Mesodermal cell (in vitro differentiated cells): ENCODE results near the gene PGM1.
A peak's percentile ranks its signal among the peaks of the same experiment; 100 is the strongest.

Experiments
- H3K27ac ChIP-seq: 2 replicates; pipeline ENCODE4 v1.7.0; 2013; ENCODE audit warnings: mild to moderate bottlenecking, low read depth, low read length, moderate library complexity; ENCODE audit not compliant: severe bottlenecking
- H3K36me3 ChIP-seq: 2 replicates; pipeline ENCODE4 v1.7.1; 2013; ENCODE audit warnings: mild to moderate bottlenecking, low read length, moderate library complexity; ENCODE audit not compliant: control insufficient read depth, insufficient read depth
- H3K4me1 ChIP-seq: one replicate; pipeline ENCODE4 v1.7.1; 2013; ENCODE audit warnings: mild to moderate bottlenecking, low read length; ENCODE audit not compliant: insufficient read depth, control insufficient read depth, poor library complexity, severe bottlenecking
- H3K4me3 ChIP-seq: 2 replicates; pipeline ENCODE4 v1.7.0; 2013; ENCODE audit warnings: low read length, control low read depth, mild to moderate bottlenecking; ENCODE audit not compliant: insufficient read depth, poor library complexity, severe bottlenecking; ENCODE audit errors: extremely low read depth
- H3K9me3 ChIP-seq: 2 replicates; pipeline ENCODE4 v1.7.1; 2013; ENCODE audit warnings: mild to moderate bottlenecking, low read length, moderate library complexity; ENCODE audit not compliant: control insufficient read depth
- WGBS, 2 experiments: methylation state at CpG; one replicate each; pipeline ENCODE4 v1.1.5; 2013; ENCODE audit warnings: missing lambda C conversion rate in 2 of 2; ENCODE audit not compliant: insufficient coverage in 2 of 2; 5-methylcytosine and 5-hydroxymethylcytosine counted together

Gene PGM1

GRCh38 chr1:63674865-63675419, 81.7 kb downstream of the PGM1 start:
- H3K36me3 ChIP-seq, result no peaks in the 10 kb centered on the region
- no peak overlapping the region for H3K4me3 ChIP-seq
- WGBS, 2 experiments, result 60 to 67% methylated on average over 4 to 5 of the region's 6 CpGs
- peak overlapping the region; percentile 64 for H3K27ac ChIP-seq
- peaks cover 9% of the 10 kb centered on the region for H3K9me3 ChIP-seq
- no peaks in the 10 kb centered on the region for H3K4me1 ChIP-seq

- H3K4me3 ChIP-seq, result no peak overlapping the region
- WGBS, 2 experiments, result 87 to 89% methylated on average over 6 to 8 of the region's 9 CpGs
- peak overlapping the region; percentile 39 for H3K27ac ChIP-seq
- no peaks in the 10 kb centered on the region for H3K36me3 ChIP-seq
- H3K4me1 ChIP-seq, result no peaks in the 10 kb centered on the region
- peaks cover 14% of the 10 kb centered on the region for H3K9me3 ChIP-seq
These were observed 82.3 kb downstream of the PGM1 start for GRCh38 chr1:63675420-63675931.

GRCh38 chr1:63677497-63677896, 84.3 kb downstream of the PGM1 start:
- Histone ChIP-seq H3K4me1 (no peaks in the 10 kb centered on the region), H3K4me3 (no peak overlapping the region), H3K36me3 (no peaks in the 10 kb centered on the region), H3K27ac (no peak overlapping the region), H3K9me3 (peaks cover 17% of the 10 kb centered on the region)
- 91 to 100% methylated on average over 2 to 3 of the region's 3 CpGs for WGBS, 2 experiments

- H3K36me3 ChIP-seq, result no peaks in the 10 kb centered on the region
- no peaks in the 10 kb centered on the region for H3K4me1 ChIP-seq
- peaks cover 17% of the 10 kb centered on the region for H3K9me3 ChIP-seq
- no peak overlapping the region for H3K27ac ChIP-seq
- no CpG with 5 or more reads among the region's 1 CpG for WGBS, 2 experiments
- H3K4me3 ChIP-seq, result no peak overlapping the region
These were observed 85.0 kb downstream of the PGM1 start for GRCh38 chr1:63678200-63678599.

- Histone ChIP-seq H3K9me3 (peaks cover 17% of the 10 kb centered on the region), H3K36me3 (no peaks in the 10 kb centered on the region), H3K4me3 (no peak overlapping the region), H3K27ac (no peak overlapping the region), H3K4me1 (no peaks in the 10 kb centered on the region)
- WGBS, 2 experiments, result 90 to 100% methylated on average over 1 of the region's 2 CpGs
These were observed 85.9 kb downstream of the PGM1 start for GRCh38 chr1:63679076-63679475.

GRCh38 chr1:63679589-63679988, 86.4 kb downstream of the PGM1 start:
- WGBS, 2 experiments, result 73 to 100% methylated on average over 2 of the region's 3 CpGs
- H3K9me3 ChIP-seq, result peaks cover 17% of the 10 kb centered on the region
- H3K4me1 ChIP-seq, result no peaks in the 10 kb centered on the region

GRCh38 chr1:63682936-63683335, 89.7 kb downstream of the PGM1 start:
- no peaks in the 10 kb centered on the region for H3K36me3 ChIP-seq
- no peak overlapping the region for H3K27ac ChIP-seq
- H3K4me3 ChIP-seq, result no peak overlapping the region
- peaks cover 17% of the 10 kb centered on the region for H3K9me3 ChIP-seq
- no peaks in the 10 kb centered on the region for H3K4me1 ChIP-seq
- 71 to 96% methylated on average over 1 to 3 of the region's 5 CpGs for WGBS, 2 experiments

More at GRCh38 chr1:63679589-63679988, 86.4 kb downstream of the PGM1 start:
- Histone ChIP-seq H3K27ac (no peak overlapping the region), H3K4me3 (no peak overlapping the region), H3K36me3 (no peaks in the 10 kb centered on the region)

- no peak overlapping the region for H3K4me3 ChIP-seq
- no peak overlapping the region for H3K27ac ChIP-seq
- no peaks in the 10 kb centered on the region for H3K36me3 ChIP-seq
- peaks cover 17% of the 10 kb centered on the region for H3K9me3 ChIP-seq
- 86 to 100% methylated on average over 2 of the region's 3 CpGs for WGBS, 2 experiments
- H3K4me1 ChIP-seq, result no peaks in the 10 kb centered on the region
These were observed 90.5 kb downstream of the PGM1 start for GRCh38 chr1:63683759-63684158.

GRCh38 chr1:63686696-63687095, 93.5 kb downstream of the PGM1 start:
- H3K27ac ChIP-seq, result no peak overlapping the region
- no peaks in the 10 kb centered on the region for H3K4me1 ChIP-seq
- H3K9me3 ChIP-seq, result no peaks in the 10 kb centered on the region
- H3K36me3 ChIP-seq, result no peaks in the 10 kb centered on the region
- no peak overlapping the region for H3K4me3 ChIP-seq
- WGBS, 2 experiments, result 90 to 95% methylated on average over 1 of the region's 1 CpG

GRCh38 chr1:63688302-63688890, 95.2 kb downstream of the PGM1 start:
- Histone ChIP-seq H3K4me3 (no peak overlapping the region), H3K36me3 (no peaks in the 10 kb centered on the region), H3K4me1 (no peaks in the 10 kb centered on the region), H3K9me3 (no peaks in the 10 kb centered on the region), H3K27ac (no peak overlapping the region)
- WGBS, 2 experiments, result 92 to 93% methylated on average over 5 to 6 of the region's 6 CpGs

- WGBS, 2 experiments, result 75 to 100% methylated on average over 2 to 3 of the region's 6 CpGs
These were observed 97.9 kb downstream of the PGM1 start for GRCh38 chr1:63690966-63691700.

More at GRCh38 chr1:63690966-63691700, 97.9 kb downstream of the PGM1 start:
- H3K27ac ChIP-seq, result no peak overlapping the region
- H3K4me3 ChIP-seq, result no peak overlapping the region
- H3K9me3 ChIP-seq, result no peaks in the 10 kb centered on the region
- peaks cover 4% of the 10 kb centered on the region for H3K4me1 ChIP-seq
- no peaks in the 10 kb centered on the region for H3K36me3 ChIP-seq
